A549 treated with AZD9567 at 1 μM for 4 hours (cell line): ENCODE results near the gene DESI2. TPM values are rescaled to one million over a fixed set of nuclear protein-coding genes. Genes with fewer than 3 reads are reported as not detected.

ENCODE experiments used
- total RNA-seq: library from RNA; stranded (reverse); fragments of 200-300 nt; extraction: Qiagen RNA extraction; gene quantifications from 5 replicates; pipeline ENCODE4 v1.2.3, GENCODE V29; 2022; ENCODE audit not compliant: insufficient read depth

DESI2 gene
- 27.7 to 44.0 TPM (median 33.9 TPM) in 5 replicates for total RNA-seq

DNA sequence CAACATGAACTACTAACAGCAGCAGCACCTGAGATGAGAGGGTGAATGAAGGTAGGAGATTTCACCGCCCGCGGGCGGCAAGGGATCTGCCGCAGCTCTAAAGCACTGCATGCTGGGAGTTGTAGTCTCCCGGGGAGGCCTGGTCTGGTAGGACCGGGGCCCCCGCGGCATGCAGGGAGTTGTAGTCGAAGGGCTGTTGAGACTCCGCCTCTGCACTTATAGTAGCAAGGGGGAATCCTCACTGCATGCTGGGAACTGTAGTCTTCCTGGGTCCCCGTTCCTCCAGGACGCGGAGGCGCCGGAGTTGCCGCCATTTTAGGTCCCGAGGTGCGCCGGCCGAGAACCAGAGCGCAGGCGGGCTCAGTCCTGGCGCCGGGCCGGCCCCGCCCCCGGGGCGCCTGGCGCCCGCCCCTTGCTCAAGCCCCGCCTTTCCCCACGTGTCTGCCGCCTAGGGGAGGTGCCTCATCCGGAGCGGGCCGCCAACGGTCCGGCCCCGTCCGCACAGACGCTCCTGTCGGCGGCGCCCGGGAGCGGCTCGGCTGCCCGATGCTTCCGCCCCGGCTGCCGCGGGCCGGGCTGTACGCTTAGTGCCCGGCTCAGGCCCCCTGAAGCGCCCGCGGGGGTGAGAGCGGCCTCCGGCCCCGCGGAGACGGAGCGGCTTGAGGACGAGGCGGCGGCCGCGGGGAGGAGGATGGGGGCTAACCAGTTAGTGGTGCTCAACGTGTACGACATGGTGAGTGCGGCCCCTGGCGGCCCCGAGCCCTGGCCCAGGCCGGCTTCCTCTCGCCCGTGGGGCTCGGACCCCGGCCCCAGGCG, at the start of gene DESI2:
DESI2 (plus strand) TSS at position 504 of the 816 bp plus-strand sequence; CDS start at position 692, 188 bp downstream.

Other genes starting within 250 kb of the DESI2 start
- gene ADSS2, start 201.2 kb upstream of the DESI2 start, total RNA-seq, result 38.8 to 61.6 TPM (median 45.6 TPM) in 5 replicates
- gene CATSPERE, start 191.9 kb upstream of the DESI2 start, total RNA-seq, result 0.08 to 0.24 TPM (median 0.15 TPM) in 4 of 5 replicates, not detected in the other
- gene COX20, start 182.5 kb downstream of the DESI2 start, total RNA-seq, result 44.3 to 61.1 TPM (median 47.6 TPM) in 5 replicates
- 312 to 445 TPM (median 317 TPM) in 5 replicates for gene HNRNPU, start 211.4 kb downstream of the DESI2 start, total RNA-seq